GM23248 (cell line): ENCODE results near the gene ZNF628.

Experiments used
- EZH2 ChIP-seq: fragments of 200-600 bp; sonication (generic); IDR thresholded peaks from 2 replicates; pipeline ENCODE4 v1.6.1; 2018; ENCODE audit warnings: antibody characterized with exemption, mild to moderate bottlenecking; ENCODE audit not compliant: insufficient read depth, poor library complexity, severe bottlenecking
- EZH2phosphoT487 ChIP-seq: fragments of 200-600 bp; sonication (generic); IDR thresholded peaks from 2 replicates; pipeline ENCODE4 v1.6.1; 2018; ENCODE audit warnings: antibody characterized with exemption, moderate library complexity, mild to moderate bottlenecking, low read depth; ENCODE audit not compliant: insufficient read depth

- TF ChIP-seq EZH2 (no peak), EZH2phosphoT487 (no peak)
Measured at GRCh38 chr19:55486971-55487923, 10.8 kb downstream of the ZNF628 start.
